Osteocyte (in vitro differentiated cells): ENCODE measurements around the gene NMUR2. TPM values are rescaled to one million over a fixed set of nuclear protein-coding genes. Genes with fewer than 3 reads are reported as not detected.

Source experiments
- DNase-seq: peaks from one replicate; pipeline ENCODE4 v3.0.0; 2021; ENCODE audit warnings: mixed read lengths; ENCODE audit not compliant: unreplicated experiment; ENCODE audit errors: extremely low spot score
- H3K27ac Mint-ChIP-seq: one replicate; pipeline ENCODE4 v1.8.0; 2021; ENCODE audit warnings: mild to moderate bottlenecking, mixed read lengths; ENCODE audit not compliant: unreplicated experiment
- H3K27me3 Mint-ChIP-seq: one replicate; pipeline ENCODE4 v1.8.0; 2021; ENCODE audit warnings: mixed read lengths; ENCODE audit not compliant: unreplicated experiment
- H3K36me3 Mint-ChIP-seq: one replicate; pipeline ENCODE4 v1.8.0; 2021; ENCODE audit warnings: mixed read lengths; ENCODE audit not compliant: unreplicated experiment
- H3K4me1 Mint-ChIP-seq: one replicate; pipeline ENCODE4 v1.8.0; 2021; ENCODE audit warnings: mixed read lengths; ENCODE audit not compliant: unreplicated experiment
- H3K4me3 Mint-ChIP-seq: one replicate; pipeline ENCODE4 v1.8.0; 2021; ENCODE audit warnings: mild to moderate bottlenecking, moderate library complexity, mixed read lengths; ENCODE audit not compliant: unreplicated experiment
- H3K9me3 Mint-ChIP-seq: one replicate; pipeline ENCODE4 v1.8.0; 2021; ENCODE audit warnings: mixed read lengths; ENCODE audit not compliant: unreplicated experiment
- CTCF ChIP-seq: fragments of 200-600 bp; sonication (generic); IDR thresholded peaks from 2 replicates; pipeline ENCODE4 v1.5.0; 2021; ENCODE audit warnings: antibody characterized with exemption, mild to moderate bottlenecking, moderate library complexity
- total RNA-seq: library from RNA; stranded (reverse); gene quantifications from 2 replicates; pipeline ENCODE4 v1.2.1, GENCODE V29; 2021

The NMUR2 gene
- total RNA-seq, 1 donor from 2014 or later = not detected

GRCh38 chr5:152425083-152425482 lies 20.0 kb upstream of the NMUR2 start:
- Mint-ChIP-seq H3K4me3 (no peak overlapping the region), H3K27me3 (no peaks in the 10 kb centered on the region), H3K4me1 (no peaks in the 10 kb centered on the region), H3K27ac (no peak overlapping the region), H3K36me3 (no peaks in the 10 kb centered on the region), H3K9me3 (no peaks in the 10 kb centered on the region)
- no peak for DNase-seq
- no peak for TF ChIP-seq CTCF

- DNase-seq = no peak
- no peaks in the 10 kb centered on the region for H3K36me3 Mint-ChIP-seq
- H3K27ac Mint-ChIP-seq = no peak overlapping the region
- H3K9me3 Mint-ChIP-seq = no peaks in the 10 kb centered on the region
- H3K4me3 Mint-ChIP-seq = no peak overlapping the region
- no peak for TF ChIP-seq CTCF
- no peaks in the 10 kb centered on the region for H3K27me3 Mint-ChIP-seq
- no peaks in the 10 kb centered on the region for H3K4me1 Mint-ChIP-seq
Observed at GRCh38 chr5:152424501-152424900, 19.4 kb upstream of the NMUR2 start.

- H3K27me3 Mint-ChIP-seq = no peaks in the 10 kb centered on the region
- no peak overlapping the region for H3K4me3 Mint-ChIP-seq
- DNase-seq = no peak
- H3K4me1 Mint-ChIP-seq = no peaks in the 10 kb centered on the region
- H3K36me3 Mint-ChIP-seq = no peaks in the 10 kb centered on the region
- H3K27ac Mint-ChIP-seq = no peak overlapping the region
- no peak for TF ChIP-seq CTCF
- H3K9me3 Mint-ChIP-seq = no peaks in the 10 kb centered on the region
Observed at GRCh38 chr5:152422081-152422480, 17.0 kb upstream of the NMUR2 start.

GRCh38 chr5:152412129-152412528 lies 7.0 kb upstream of the NMUR2 start:
- Mint-ChIP-seq H3K36me3 (no peaks in the 10 kb centered on the region), H3K9me3 (peaks cover 15% of the 10 kb centered on the region), H3K27ac (no peak overlapping the region), H3K4me1 (no peaks in the 10 kb centered on the region), H3K27me3 (no peaks in the 10 kb centered on the region), H3K4me3 (no peak overlapping the region)
- TF ChIP-seq CTCF = no peak
- DNase-seq = no peak

GRCh38 chr5:152406082-152406481 lies 1.0 kb upstream of the NMUR2 start:
- Mint-ChIP-seq H3K4me1 (no peaks in the 10 kb centered on the region), H3K27ac (no peak overlapping the region), H3K36me3 (no peaks in the 10 kb centered on the region), H3K9me3 (no peaks in the 10 kb centered on the region), H3K27me3 (no peaks in the 10 kb centered on the region), H3K4me3 (no peak overlapping the region)
- no peak for TF ChIP-seq CTCF
- DNase-seq = no peak
